ENCODE data around the gene DBN1.
A peak's percentile ranks its signal among the peaks of the same experiment; 100 is the strongest.

DBN1 gene

DNA sequence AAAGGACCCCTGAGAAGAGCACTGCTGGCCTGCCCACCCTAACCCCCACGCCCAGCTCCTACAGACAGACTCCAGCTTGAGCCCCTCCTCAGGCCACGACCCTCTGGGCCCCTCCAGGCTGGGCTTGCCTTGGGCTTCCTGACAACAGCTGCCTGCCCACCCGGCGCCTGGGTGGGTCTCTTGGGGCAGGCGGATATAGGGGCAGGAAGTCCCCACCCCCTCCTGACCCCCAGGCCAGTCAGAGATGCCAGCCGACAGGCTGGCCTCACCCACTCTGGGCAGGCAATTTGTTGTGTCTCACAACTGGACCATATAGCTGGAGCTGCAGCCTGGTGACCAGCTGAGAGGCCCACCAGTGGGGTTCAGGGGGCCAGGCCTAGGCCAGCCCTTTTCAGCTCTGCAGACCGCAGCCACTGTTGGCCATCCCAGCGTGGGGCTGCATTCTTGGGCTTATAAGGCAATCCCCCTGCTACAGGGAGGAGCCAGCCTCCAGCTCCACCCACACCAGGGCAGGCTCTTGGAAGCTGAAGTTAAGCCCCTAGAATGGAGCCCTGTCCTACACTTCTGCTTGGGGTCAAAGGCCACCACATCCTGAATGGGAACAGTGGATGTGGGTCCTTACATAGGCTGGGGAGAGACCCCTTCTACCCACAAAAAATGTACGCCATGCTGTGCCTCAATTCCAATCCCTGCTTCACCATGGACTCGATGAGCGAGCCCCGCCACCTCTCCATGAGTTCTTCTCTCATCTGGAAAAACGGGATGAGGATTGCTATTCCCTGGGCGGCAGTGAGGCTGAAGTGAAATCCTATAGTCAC lies 22.0 kb upstream of the DBN1 start:
- no peaks in the 10 kb centered on the region for H4K20me1 ChIP-seq (ENCODE audit: insufficient read depth, low read length)
- no peak overlapping the region for H3K4me3 ChIP-seq (ENCODE audit: low read length)
- no peak overlapping the region; the same call in 1 of the 2 replicates for H3K9ac ChIP-seq (ENCODE audit: low read length)
- H3K79me2 ChIP-seq (ENCODE audit: low read length), result no peaks in the 10 kb centered on the region
- TF ChIP-seq, protein P1, sequence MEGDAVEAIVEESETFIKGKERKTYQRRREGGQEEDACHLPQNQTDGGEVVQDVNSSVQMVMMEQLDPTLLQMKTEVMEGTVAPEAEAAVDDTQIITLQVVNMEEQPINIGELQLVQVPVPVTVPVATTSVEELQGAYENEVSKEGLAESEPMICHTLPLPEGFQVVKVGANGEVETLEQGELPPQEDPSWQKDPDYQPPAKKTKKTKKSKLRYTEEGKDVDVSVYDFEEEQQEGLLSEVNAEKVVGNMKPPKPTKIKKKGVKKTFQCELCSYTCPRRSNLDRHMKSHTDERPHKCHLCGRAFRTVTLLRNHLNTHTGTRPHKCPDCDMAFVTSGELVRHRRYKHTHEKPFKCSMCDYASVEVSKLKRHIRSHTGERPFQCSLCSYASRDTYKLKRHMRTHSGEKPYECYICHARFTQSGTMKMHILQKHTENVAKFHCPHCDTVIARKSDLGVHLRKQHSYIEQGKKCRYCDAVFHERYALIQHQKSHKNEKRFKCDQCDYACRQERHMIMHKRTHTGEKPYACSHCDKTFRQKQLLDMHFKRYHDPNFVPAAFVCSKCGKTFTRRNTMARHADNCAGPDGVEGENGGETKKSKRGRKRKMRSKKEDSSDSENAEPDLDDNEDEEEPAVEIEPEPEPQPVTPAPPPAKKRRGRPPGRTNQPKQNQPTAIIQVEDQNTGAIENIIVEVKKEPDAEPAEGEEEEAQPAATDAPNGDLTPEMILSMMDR (IDR thresholded peaks at IDR 0.05; ENCODE audit: low read depth, low read length), result no peak
- TF ChIP-seq EZH2phosphoT487 (IDR thresholded peaks at IDR 0.05; ENCODE audit: low read depth), result no peak
- H3K27me3 ChIP-seq (ENCODE audit: low read depth, low read length), result peaks cover 28% of the 10 kb centered on the region
- H2AFZ ChIP-seq (ENCODE audit: low read depth, low read length), result no peak overlapping the region
- H3K4me2 ChIP-seq (ENCODE audit: low read length), result peak overlapping the region; percentile 82
- no peaks in the 10 kb centered on the region for H3K9me3 ChIP-seq (ENCODE audit: insufficient read depth, low read length)
- no peaks in the 10 kb centered on the region for H3K36me3 ChIP-seq (replicated peaks; ENCODE audit: low read depth, low read length)
- H3K27ac ChIP-seq (ENCODE audit: low read length), result no peak overlapping the region
- peaks cover 40% of the 10 kb centered on the region for H3K4me1 ChIP-seq (ENCODE audit: low read length)

DNA sequence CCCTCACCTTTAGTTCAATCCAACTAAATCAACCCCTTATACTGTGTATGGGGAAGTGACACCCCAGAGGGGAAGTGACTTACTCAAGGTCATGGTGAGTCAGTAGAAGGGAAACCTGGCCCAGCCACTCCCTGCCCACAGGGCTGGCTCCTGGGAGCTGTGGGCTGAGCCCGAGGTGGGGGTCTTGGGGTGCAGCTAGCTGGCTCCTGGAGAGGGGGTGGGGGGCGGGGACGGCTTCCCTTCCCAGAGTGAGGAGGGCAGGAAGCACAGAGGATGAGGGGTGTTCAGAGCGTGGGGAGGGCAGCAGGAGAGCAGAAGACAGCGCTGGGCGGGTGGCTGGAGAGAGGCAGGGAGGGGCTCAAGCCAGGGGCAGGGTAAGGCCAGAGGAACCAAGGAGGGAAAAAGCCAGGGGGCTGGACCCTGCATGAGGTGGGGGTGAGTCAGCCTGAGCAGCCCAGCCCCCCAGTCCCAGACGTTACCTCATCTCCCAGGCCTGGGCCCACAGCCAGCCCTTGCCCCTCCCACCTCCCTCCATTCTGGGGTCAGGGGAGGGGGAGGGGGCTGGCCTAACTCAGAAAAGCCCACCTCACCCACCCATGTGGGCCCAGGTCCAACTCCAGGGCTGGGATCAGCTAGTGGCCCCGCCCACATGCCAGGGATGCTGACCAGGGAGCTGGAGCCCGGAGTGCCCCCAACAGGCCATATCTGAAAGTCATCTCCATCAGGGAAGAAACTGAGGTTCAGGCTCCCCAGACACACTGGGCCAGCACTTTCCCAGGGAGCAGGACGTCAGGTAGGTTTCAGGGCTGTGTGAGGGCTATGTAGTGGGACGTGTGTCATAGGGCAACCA lies 21.1 kb upstream of the DBN1 start:
- no peaks in the 10 kb centered on the region for H3K36me3 ChIP-seq (replicated peaks; ENCODE audit: low read depth, low read length)
- H2AFZ ChIP-seq (ENCODE audit: low read depth, low read length), result no peak overlapping the region
- no peaks in the 10 kb centered on the region; the same call in 1 of the 2 replicates for H4K20me1 ChIP-seq (ENCODE audit: insufficient read depth, low read length)
- H3K4me3 ChIP-seq (ENCODE audit: low read length), result peak overlapping the region; percentile 50
- no peaks in the 10 kb centered on the region for H3K9me3 ChIP-seq (ENCODE audit: insufficient read depth, low read length)
- no peaks in the 10 kb centered on the region for H3K79me2 ChIP-seq (ENCODE audit: low read length)
- H3K4me1 ChIP-seq (ENCODE audit: low read length), result peaks cover 43% of the 10 kb centered on the region
- no peak for TF ChIP-seq EZH2phosphoT487 (IDR thresholded peaks at IDR 0.05; ENCODE audit: low read depth)
- TF ChIP-seq, protein P1 (IDR thresholded peaks at IDR 0.05; ENCODE audit: low read depth, low read length), result peak; percentile 29; the same call in 1 of the 2 replicates
- H3K4me2 ChIP-seq (ENCODE audit: low read length), result peak overlapping the region; percentile 70
- H3K27ac ChIP-seq (ENCODE audit: low read length), result peak overlapping the region; percentile 63
- H3K27me3 ChIP-seq (ENCODE audit: low read depth, low read length), result peaks cover 23% of the 10 kb centered on the region
- H3K9ac ChIP-seq (ENCODE audit: low read length), result peak overlapping the region; percentile 36; the same call in 1 of the 2 replicates

DNA sequence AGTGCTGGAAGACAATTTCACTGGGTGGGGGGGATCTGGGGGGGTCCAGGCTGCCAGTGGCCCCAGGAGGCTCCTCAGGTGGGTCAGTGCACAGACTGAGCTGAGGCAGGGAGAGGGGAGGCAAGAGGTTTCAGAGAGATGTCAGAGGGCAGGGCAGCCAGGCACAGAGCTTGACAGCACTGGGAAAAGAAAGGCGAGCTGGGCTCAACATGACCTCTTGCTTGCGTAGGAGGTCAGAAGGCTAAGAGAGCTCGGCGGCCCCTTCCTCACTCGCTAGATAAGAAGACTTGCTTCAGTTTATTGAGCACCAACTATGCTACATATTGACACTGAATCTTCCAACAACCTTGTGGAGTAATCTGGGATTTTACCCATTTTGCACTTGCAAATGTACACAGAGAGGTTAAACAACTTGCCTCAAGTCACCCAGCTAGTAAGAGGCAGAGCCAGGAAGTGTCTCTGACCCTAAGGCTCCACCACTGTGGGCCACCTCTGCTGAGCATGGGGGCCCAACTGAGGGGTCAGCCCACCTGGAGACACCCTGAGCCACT lies 20.4 kb upstream of the DBN1 start:
- H3K36me3 ChIP-seq (replicated peaks; ENCODE audit: low read depth, low read length), result no peaks in the 10 kb centered on the region
- peak overlapping the region; percentile 32; the same call in 1 of the 2 replicates for H3K4me3 ChIP-seq (ENCODE audit: low read length)
- no peaks in the 10 kb centered on the region; the same call in 1 of the 2 replicates for H4K20me1 ChIP-seq (ENCODE audit: insufficient read depth, low read length)
- no peak overlapping the region for H2AFZ ChIP-seq (ENCODE audit: low read depth, low read length)
- H3K9me3 ChIP-seq (ENCODE audit: insufficient read depth, low read length), result no peaks in the 10 kb centered on the region
- peaks cover 50% of the 10 kb centered on the region for H3K4me1 ChIP-seq (ENCODE audit: low read length)
- H3K27me3 ChIP-seq (ENCODE audit: low read depth, low read length), result peaks cover 18% of the 10 kb centered on the region
- TF ChIP-seq, protein P1 (IDR thresholded peaks at IDR 0.05; ENCODE audit: low read depth, low read length), result no peak
- no peak for TF ChIP-seq EZH2phosphoT487 (IDR thresholded peaks at IDR 0.05; ENCODE audit: low read depth)
- H3K4me2 ChIP-seq (ENCODE audit: low read length), result peak overlapping the region; percentile 70
- no peaks in the 10 kb centered on the region for H3K79me2 ChIP-seq (ENCODE audit: low read length)
- H3K9ac ChIP-seq (ENCODE audit: low read length), result no peak overlapping the region
- H3K27ac ChIP-seq (ENCODE audit: low read length), result peak overlapping the region; percentile 63
